GM18502 (cell line): ENCODE data around the gene NHERF2.
A peak's percentile ranks its signal among the peaks of the same experiment; 100 is the strongest.
"Not testable (repeated sequence)": the region's sequence is repeated elsewhere in the genome, so short reads cannot be mapped to it uniquely, and the experiment has no call there.

ENCODE experiments used
- ATAC-seq: cut with Tn5 transposase; IDR thresholded peaks from one replicate; pipeline ENCODE4 v1.9.1; 2021; ENCODE audit warnings: mild to moderate bottlenecking; ENCODE audit not compliant: unreplicated experiment, poor library complexity

The NHERF2 gene

DNA sequence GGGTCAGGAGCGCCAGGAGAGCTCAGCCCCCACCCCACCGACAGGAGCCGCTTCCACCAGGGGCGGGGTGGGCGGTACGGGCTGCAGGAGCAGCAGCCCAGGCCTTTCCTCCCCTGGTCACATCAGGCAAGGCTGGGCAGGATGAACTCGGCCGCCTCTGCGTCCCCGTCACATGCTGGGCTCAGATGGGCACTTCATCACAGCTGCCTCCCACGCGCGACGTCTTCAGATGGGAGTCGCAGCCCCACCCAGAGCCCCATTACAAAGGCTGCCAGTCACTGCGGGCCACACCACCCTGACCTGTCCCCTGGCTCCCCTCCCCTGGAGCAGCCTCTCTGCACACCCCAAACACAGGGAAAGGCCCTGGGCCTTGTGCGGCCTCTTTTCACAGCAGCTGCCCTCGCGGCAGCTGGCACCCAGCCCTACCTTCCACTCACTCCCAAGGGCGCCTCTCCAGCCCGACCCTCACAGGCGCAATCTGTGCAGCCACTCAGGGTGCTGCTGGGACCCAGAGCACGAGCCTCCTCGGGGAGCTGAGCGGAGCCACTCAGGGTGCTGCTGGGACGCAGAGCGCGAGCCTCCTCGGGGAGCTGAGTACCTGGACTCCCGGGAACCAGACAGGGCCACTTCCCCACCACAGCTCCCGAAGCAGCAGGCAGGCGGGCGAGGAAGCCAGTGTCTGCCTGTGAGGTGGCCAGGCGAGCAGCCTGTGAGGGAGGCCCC lies 21.7 kb upstream of the NHERF2 start:
- ATAC-seq: no peak

DNA sequence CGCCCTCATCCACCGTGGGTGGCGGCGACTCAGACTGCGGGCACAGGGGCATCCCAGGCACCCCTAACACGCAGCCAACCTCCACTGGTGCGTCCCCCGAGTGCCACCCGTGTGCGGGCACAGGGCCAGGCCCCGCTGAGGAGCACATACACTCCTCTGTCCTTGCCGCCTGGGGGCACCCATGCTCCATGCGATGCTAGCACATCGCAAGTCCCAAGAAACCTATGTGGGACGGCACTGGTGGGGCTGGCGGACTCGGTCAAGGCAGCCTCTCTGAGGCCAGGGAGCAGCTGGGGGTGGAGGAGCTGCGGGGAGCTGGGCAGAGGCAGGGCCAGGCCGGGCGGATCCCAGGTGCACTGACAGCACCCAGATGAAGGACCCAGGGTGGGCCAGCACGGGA lies 21.1 kb upstream of the NHERF2 start:
- no peak for ATAC-seq

DNA sequence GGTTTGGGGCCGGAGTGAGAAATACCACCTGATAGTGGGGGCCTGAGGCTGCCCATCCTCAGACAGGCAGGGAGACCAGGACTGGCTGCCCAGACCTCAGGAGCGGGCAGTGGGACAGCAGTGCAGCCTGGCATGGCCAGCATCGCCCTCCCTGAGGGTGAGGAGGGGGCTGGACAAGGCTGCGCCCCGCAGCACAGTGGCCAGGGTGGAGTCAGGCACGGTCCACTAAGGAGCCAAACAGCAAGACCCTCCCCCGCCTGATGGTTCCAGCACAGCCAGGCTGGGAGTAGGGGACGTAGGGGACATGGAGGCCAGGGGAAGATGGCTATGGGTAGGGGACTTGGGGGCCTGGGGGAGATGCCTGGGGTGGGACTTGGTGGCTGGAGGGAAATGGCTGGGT lies 20.4 kb upstream of the NHERF2 start:
- ATAC-seq: no peak

DNA sequence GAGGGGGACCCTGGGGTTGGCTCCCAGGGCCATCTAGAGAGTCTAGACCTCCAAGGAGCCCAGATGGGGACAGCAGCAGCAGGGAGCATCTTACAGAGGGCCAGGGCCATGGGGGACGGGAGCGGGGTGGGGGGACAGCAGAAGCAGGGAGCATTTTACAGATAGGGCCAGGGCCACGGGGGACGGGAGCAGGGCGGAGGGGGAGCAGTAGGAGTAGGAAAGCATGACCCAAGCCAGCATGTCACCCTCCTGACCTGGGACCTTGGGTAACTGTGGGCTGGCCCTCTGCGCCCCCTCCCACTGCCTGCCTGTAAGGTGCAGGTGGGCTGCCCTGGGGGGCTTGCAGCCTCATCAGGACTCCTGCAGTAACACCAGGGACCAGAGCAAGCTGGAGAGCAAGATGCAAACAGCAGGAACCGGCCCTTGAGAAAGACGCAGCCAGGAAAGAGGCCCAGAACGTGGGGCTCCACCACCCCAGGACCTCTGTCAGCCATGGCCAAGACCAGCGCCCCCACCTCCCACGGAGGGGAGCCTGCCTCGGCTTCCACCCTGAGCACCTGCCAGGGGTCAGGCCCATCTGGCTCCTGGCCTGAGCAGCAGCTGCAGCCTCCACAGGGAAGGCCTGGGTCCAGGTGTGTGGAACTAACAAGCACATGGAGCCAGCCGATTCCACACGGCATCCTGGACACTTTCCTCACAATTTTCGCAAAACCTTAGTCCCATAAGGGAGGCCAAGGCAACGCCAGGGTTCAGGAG lies 19.4 kb upstream of the NHERF2 start:
- ATAC-seq: no peak

DNA sequence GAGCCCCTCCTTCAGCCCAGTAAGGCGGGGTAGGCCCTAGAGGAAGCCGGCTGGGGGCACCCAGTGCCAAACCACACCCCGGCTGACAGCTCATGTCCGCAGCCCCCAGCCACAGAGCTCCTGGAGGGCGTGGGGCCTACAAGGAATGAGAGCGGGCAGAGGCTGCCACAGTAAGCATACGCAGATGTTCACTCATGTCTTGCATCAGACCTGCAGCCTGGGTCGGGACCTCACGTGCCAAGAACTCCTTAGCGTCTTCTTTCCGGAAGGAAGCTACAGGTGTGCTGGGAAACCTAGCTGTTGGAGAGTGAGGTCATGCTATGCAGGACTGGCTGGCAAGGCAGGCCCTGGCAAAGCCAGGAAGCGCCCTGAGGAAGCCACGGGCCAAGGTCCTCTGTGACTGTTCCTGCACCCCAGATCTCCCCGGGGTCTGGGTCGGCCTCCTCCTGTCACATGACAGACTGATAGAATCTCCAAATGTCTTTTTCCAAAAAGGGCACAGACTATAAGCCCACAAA lies 18.6 kb upstream of the NHERF2 start:
- ATAC-seq: no peak

DNA sequence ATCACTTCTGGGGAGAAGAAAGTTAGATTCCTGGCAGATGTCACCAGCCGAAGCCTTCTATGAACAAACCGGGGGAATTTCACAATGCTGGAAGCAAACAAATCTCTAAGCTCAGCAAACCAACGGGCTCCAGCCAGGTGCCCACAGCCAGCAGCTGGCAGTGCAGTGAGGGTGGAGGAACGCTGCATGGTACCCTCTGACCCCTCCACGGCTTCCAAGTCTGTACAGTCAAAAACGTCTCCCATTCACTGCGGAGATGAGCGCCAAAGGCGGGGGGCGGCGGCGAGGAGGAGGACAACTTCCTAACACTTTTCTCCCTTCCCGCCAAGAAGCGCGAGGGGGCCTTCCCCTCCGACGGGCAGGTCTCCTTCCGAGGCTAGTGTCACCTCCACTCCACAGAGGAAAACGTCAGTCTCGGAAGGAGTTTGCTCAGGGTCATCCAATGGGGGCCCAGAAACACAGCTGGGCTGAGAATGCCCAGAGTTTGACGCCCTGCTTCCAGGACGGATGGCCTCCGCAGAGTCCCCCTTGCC lies 18.0 kb upstream of the NHERF2 start:
- peak; percentile 12 for ATAC-seq

DNA sequence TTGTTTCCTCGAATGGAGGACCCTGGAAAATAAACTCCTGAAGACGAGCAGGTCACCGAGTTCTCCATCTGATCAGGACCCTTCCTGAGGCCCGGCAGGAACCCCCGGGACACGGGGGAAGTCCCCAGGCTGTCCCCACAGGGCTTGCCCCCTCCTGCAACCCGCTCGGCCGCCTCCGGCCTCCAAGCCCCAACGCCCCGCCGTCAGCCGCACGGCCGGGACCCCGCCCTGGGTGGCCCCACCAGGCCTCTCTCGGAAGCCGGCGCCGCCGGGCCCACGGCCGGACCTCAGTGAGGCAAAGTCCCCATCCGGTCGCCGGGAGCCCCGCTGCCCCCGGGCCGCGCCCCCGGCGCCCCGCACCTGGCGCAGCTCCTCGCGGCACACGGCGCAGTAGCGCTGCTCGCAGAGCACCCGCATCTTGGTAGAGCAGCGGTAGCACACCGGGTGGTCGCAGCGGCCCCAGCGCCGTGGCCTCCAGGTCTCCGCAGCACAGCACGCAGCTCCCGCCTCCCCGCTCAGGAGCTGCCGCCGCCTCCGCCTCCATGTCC lies 17.5 kb upstream of the NHERF2 start:
- ATAC-seq: peak; percentile 32

DNA sequence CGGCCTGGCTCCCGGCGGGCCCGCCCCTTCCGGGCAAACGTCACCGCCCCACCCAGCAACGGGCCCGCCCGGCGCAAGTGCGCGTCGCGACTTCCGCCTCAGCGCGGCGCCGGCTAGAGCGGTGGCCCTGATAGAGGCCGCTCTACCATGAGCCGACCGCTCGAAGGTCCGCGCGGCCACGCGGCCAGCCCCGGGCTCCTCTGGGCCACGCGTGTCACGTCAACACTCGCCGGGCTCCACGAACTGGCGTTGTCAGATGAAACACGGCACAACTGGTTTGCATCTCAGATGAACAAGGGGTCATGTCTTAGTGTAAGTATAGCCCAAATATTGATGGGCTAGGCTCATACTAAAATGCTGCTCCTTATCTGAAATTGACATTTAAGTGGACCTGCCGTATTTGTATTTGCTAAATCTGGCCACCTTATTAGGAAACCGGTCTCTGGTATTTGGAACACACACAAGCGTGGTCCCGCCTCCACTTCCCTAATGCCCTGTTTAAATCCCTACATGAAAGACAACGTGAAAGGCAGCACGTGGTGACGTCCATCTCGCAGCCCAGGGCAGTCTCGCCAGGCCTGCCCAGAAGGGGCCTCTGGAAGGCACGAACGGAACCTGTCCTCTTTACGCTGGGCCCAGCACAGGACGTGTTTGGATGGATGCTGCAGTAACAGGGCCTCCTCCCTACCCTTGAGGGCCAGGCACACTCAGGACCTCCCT lies 16.8 kb upstream of the NHERF2 start, which contains the start of gene ZNF598:
Gene ZNF598 (minus strand): TSS at position 31 of the 720 bp plus-strand sequence.
- peak; percentile 78 for ATAC-seq

DNA sequence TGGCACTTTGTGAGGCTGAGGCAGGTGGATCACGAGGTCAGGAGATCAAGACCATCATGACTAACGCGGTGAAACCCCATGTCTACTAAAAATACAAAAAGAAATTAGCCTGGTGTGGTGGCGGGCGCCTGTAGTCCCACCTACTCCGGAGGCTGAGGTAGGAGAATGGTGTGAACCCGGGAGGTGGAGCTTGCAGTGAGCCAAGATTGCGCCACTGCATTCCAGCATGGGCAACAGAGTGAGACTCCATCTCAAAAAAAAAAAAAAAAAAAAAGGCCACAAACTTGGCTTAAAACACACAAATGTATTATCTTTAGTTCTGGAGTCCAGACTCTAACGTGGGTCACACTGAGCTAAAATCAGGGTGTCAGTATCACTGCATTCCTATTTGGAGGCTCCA lies 15.0 kb upstream of the NHERF2 start:
- ATAC-seq: not testable (repeated sequence)

DNA sequence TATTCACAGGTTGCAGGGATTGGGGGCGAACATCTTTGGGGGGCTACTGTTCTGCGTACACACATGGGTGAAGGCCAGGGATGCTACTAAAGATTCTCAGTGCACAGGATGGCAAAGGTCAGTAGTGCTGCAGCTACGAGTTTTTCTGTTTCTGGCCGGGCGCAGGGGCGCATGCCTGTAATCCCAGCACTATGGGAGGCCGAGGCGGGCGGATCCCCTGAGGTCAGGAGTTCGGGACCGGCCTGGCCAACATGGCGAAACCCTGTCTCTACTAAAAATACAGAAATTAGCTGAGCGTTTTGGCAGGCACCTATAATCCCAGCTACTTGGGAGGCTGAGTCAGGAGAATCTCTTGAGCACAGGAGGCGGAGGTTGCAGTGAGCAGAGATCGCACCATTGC lies 13.2 kb upstream of the NHERF2 start:
- ATAC-seq: no peak

DNA sequence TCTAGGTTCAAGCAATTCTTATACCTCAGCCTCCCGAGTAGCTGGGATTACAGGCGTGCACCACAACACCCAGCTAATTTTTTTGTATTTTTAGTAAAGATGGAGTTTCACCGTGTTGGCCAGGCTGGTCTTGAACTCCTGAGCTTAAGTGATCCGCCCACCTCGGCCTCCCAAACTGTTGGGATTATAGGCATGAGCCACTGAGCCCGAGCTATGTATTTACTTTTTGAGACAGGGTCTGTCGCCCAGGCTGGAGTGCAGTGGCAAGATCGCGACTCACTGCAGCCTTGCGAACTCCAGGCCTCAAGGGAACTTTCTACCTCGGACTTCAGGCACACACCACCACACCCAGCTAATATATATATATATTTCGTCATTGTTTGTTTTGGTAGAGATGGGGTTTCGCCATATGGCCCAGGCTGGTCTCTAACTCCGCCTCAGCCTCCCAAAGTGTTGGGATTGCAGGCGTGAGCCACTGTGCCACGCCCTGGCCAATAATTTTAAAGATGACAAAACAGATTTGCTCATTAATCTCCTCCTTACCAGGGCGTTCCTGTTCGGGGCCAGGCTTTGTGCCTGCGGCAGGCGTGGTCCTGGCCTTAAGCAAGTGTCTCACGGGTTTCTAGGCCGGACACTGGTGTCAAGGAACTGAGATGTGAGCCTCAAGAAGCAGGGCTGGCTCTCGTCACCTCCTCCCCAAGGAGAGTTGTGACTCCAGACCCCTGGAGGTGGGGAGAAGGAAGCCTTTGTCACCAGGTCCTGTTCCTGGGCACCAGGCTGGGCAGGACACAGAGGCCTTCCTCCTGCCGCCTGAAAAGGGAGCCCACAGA lies 11.4 kb upstream of the NHERF2 start:
- no peak for ATAC-seq

DNA sequence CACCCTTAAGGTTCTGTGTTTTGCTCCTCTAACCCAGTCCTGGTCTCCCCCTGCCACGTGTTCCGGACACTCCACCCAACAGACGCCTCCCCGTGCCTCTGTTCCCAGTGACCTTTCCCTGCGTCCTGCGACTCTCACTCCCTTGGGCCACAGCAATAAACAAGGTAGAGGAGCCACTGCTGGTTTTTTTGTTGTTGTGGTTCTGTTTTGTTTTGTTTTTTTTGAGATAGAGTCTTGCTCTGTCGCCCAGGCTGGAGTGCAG lies 10.8 kb upstream of the NHERF2 start:
- no peak for ATAC-seq

DNA sequence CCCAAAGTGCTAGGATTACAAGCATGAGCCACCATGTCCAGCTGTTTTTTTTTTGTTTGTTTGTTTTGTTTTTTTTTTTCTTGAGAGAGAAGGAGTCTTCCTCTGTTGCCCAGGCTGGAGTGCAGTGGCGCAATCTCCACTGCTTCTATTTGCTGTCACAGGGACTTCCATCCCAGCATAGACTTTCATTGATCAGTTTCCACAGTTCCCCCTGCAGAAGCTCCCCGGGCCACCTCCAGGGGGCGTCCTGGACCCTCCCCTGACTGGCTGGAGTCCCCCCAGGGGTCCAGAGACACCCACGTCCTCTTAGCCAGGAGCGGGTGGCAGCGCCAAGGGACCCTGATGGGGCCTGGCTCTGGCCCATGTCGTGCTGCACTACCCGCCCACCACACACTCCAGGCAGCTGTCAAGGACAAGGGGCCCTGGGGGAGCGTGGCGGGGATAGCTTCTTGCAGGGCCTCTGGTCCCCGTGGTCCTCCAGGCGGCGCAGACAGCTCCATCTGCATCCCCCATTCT lies 10.2 kb upstream of the NHERF2 start:
- no peak for ATAC-seq

DNA sequence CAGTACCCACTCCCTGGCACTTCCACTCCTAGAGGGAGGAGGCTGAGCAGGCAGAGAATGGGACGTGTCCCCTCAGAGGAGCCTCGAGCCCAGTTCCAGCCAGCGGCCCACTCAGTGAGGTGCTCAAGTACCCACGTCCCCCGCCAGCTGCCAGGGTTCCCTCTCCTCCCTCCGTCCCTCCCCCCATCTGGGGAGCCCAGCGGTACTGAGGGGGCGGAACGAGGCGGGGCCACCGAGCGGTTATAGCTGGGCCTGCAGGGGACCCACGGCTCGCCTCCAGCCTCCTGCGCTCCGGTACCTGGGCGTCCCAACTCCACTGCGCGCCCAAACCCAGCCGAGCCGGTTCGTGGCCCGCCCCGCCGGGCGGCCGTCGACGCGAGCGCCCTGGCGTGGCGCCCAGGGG lies 7.2 kb upstream of the NHERF2 start, which contains the start of gene NPW:
Gene NPW (plus strand): TSS at position 268 of the 403 bp plus-strand sequence.
- no peak for ATAC-seq

DNA sequence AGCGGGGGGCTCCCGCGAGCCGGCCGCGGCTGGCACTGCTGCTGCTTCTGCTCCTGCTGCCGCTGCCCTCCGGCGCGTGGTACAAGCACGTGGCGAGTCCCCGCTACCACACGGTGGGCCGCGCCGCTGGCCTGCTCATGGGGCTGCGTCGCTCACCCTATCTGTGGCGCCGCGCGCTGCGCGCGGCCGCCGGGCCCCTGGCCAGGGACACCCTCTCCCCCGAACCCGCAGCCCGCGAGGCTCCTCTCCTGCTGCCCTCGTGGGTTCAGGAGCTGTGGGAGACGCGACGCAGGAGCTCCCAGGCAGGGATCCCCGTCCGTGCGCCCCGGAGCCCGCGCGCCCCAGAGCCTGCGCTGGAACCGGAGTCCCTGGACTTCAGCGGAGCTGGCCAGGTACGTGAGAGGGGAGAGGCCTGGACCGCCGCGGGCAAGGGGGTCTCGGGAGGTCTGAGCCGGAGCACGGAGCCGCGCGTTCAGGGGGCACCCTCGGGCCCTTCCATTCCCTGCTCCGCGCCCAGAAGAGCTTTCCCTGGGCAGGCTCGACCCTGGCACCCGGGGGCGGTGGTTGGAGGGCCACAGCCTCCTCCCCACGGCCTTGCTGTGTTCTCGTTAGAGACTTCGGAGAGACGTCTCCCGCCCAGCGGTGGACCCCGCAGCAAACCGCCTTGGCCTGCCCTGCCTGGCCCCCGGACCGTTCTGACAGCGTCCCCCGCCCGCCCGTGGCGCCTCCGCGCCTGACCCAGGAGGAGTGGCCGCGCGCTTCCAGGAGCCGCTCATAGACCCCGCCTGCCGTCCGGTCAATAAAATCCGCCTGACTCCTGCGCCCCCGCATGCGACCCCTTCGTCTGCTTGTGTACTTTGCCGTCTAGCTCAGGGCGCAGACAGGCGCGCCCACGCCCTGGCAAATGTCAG lies 6.5 kb upstream of the NHERF2 start:
- ATAC-seq: no peak

DNA sequence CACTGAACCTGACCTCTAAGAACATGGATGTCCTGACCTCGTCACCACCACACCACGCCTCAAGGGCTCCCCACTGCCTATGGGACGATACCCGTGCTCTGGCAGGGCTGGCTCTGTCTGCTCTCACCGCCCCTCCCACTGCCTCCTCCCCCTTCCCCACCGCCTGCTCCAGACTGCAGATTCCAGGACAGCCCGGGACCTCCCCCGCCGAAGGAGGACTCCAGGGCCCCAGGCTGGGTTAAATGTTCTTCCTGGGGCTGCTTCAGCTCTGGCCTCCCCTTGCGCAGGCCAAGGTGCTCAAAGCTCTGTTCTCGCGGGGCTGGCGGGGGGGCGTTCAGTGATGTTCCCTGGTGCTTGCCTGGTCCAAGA lies 4.0 kb upstream of the NHERF2 start:
- ATAC-seq: no peak

DNA sequence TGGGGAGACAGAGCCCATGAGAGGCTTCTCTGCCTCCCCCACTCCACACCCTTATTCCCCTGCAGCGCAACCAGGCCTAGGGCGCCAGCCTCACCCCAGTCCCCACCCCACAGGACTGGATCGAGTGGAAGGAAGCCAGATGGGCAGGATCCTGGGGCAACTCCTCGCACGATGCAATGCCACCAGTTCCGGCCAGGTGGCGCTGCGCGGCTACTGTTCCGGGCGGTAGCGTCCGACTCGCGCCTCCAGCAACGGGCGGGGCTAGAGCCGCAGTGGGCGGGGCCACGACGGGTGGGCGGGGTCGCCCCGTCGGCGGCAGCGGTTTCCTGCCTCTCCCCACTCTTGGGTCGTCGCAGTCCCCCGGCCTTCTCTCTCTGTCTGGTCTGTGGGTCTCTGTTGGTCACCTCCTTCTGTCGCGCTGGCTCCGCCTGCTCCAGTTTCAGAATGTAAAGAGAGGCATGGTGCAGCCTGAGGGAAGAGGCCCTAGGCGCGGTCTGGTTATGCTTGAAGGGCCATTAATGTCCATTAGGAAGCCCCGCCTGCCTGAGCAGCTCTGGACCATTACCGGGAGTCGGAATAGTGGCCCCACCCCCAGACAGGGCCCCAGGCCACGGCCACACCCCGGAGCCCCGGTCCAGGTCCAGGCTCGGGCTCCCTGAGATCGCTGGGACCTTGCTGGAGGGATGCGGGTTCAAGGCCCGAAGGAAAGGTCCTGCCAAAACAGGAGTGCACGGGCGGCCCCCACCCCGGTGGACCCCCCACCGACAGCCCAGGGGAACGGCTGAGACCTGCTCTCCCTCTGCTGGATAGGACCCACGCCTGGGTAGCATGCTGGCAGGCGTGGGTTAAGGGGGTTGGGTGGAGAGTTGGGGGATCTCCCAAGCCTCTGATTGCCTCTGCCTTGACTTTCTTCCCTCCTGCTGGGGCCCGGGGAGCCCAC lies 3.3 kb upstream of the NHERF2 start:
- no peak for ATAC-seq

DNA sequence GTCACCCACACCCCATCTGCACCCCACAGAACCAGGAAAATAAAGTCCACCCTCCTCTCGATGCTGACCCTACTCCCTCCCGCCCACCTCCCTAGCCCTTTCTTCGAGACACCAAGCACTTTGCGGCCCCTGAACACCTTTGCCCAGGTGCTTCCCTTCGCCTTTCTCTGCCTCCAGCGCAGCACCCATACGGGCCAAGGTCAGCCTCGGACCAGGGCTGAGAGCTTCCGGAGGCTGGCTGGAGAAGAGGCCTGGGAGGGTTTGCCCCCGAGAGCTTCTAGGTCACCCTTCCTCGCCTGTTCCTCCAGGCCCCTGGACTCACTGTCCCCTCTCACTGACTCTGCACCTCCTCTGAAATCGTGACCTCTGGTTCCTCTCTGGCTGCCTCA lies 2.7 kb upstream of the NHERF2 start:
- no peak for ATAC-seq
